Hematopoietic multipotent progenitor cell treated with erythropoietin and hydrocortisone succinate and interleukin-3 and kit ligand, for 6 days (in vitro differentiated cells): ENCODE measurements around the gene SCGB1D2.
"Not testable (repeated sequence)": the region's sequence is repeated elsewhere in the genome, so short reads cannot be mapped to it uniquely, and the experiment has no call there.

Source experiments
- DNase-seq: peaks from one replicate; pipeline ENCODE4 v3.0.0-alpha.2; 2015

Gene SCGB1D2

GRCh38 chr11:62242021-62242420 lies at the start of gene SCGB1D2:
Gene SCGB1D2, plus strand, starts transcription at chr11:62242239. Its CDS starts 69 bp downstream, at chr11:62242308.
- DNase-seq = no peak

GRCh38 chr11:62193952-62194351 lies 48.1 kb upstream of the SCGB1D2 start:
- DNase-seq = peak; percentile 10

DNA sequence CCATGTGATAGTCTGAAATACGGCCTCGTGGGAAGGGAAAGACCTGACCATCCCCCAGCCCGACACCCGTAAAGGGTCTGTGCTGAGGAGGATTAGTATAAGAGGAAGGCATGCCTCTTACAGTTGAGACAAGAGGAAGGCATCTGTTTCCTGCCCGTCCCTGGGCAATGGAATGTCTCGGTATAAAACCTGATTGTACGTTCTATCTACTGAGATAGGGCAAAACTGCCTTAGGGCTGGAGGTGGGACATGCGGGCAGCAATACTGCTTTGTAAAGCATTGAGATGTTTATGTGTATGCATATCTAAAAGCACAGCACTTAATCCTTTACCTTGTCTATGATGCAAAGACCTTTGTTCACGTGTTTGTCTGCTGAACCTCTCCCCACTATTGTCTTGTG lies 47.0 kb upstream of the SCGB1D2 start:
- not testable (repeated sequence) for DNase-seq

GRCh38 chr11:62195945-62196344 lies 46.1 kb upstream of the SCGB1D2 start:
- no peak for DNase-seq

DNA sequence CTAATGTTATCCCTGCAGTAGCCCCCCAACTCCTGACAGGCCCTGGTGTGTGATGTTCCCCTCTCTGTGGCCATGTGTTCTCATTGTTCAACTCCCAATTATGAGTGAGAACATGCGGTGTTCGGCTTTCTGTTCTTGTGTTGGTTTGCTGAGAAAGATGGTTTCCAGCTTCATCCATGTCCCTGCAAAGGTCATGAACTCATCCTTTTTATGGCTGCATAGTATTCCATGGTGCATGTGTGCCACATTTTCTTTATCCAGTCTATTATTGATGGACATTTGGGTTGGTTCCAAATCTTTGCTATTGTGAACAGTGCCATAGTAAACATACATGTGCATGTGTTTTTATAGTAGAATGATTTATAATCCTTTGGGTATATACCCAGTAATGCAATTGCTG lies 44.6 kb upstream of the SCGB1D2 start:
- DNase-seq = not testable (repeated sequence)

- DNase-seq = no peak
Observed at GRCh38 chr11:62201376-62201775, 40.7 kb upstream of the SCGB1D2 start.

- DNase-seq = no peak
Observed at GRCh38 chr11:62202910-62203309, 39.1 kb upstream of the SCGB1D2 start.

- DNase-seq = no peak
Observed at GRCh38 chr11:62204430-62204829, 37.6 kb upstream of the SCGB1D2 start.

- DNase-seq = no peak
Observed at GRCh38 chr11:62205441-62205840, 36.6 kb upstream of the SCGB1D2 start.

GRCh38 chr11:62206276-62207066 lies 35.6 kb upstream of the SCGB1D2 start:
- not testable (repeated sequence) for DNase-seq

- DNase-seq = no peak
Observed at GRCh38 chr11:62208785-62209144, 33.3 kb upstream of the SCGB1D2 start.

- DNase-seq = peak; percentile 65
Observed at GRCh38 chr11:62217191-62217748, 24.8 kb upstream of the SCGB1D2 start.

GRCh38 chr11:62221498-62221897 lies 20.5 kb upstream of the SCGB1D2 start:
- no peak for DNase-seq

DNA sequence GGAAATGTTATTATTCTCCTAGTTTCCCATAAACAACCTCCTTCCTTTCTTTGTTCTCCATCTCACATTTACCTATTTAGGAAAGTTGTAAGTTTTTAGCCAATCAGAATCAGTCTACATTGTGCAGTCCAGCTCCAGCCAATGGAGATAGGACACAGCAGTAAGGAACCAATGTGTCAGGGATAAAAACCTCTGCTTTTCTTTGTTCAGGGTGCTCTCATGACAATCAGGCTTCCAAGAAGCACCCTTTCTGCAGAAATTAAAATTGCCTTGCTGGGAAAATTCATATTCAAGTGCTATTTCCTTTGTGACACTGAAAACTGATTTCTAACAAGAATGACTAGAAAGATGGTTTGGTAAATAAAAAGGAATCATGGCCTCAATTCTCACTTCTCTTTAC lies 18.9 kb upstream of the SCGB1D2 start:
- DNase-seq = peak; percentile 3

DNA sequence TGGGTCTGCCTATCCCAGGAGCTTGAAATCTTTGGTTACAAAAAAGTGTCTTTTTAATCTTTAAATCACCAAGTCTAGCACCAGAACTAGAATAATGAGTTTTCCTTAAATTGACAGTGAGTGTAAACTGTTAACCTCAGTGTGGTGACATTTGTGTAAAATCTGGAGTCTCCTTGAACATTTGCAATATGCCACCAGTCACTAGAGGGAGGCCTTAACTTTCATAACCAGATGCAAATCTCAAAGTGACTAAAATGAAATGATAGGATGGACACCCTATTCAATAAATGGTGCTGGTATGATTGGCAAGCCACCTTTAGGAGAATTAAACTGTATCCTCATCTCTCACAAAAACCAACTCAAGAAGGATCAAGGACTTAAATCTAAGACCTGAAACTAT lies 8.3 kb upstream of the SCGB1D2 start:
- DNase-seq = peak; percentile 4

- no peak for DNase-seq
Observed at GRCh38 chr11:62236187-62236586, 5.9 kb upstream of the SCGB1D2 start.

DNA sequence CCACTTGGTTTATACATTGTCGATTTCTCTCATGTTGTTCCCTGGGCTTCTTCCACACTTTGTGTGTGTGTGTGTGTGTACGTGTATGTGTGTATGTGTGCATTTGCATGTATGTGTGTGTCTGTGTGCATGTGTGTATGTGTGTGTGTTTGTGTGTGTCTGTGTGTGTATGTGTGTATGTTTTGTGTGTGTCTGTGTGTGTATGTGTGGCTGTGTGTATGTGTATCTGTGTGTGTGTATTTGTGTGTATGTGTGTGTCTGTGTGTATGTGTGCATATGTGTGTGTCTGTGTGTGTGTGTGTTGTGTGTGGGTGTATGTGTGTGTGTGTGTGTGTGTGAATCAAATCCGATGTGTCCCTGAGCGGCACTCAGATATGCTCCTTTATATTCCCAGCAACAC lies 4.5 kb upstream of the SCGB1D2 start:
- no peak for DNase-seq

- DNase-seq = no peak
Observed at GRCh38 chr11:62238151-62238550, 3.9 kb upstream of the SCGB1D2 start.

DNA sequence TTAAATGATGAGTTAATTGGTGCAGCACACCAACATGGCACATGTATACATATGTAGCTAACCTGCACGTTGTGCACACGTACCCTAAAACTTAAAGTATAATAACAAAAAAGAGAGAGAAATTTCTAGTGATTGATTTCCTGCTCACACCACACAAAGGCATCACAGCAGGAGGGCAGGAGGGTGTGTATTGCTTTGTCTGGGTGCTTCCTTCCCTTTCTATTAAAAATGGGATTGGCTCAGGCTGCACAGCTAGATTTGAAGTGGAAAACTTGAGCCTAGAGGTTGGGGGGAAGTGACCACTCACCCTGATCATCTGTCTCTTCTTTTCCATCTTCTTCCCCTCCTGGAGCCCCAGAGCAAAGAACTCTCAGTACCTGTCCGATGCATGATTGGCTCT lies 944 bp upstream of the SCGB1D2 start:
- DNase-seq = no peak

DNA sequence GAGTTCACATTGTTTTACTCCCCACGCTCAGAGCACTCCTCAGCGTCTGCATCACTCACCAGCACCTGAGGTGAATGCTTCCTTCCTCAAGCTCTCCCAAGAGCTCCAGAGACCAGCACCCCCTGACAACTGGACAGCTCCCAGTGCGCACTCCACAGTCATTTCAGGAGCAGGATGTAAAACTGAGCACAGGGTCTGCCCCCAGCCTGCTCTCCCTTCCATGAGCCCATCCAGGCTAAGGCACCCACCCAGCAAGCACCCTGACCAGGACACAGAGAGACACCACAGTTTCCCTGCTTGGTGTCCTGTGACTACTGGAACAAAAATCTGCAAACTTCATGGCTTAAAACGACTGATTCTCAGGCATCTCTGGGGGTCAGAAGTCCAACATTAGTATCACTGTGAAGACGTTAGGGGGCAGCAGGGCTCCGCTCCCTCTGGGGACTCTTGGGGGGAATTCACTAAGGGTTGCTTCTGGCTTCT lies 3.3 kb downstream of the SCGB1D2 start:
- DNase-seq = peak; percentile 53

DNA sequence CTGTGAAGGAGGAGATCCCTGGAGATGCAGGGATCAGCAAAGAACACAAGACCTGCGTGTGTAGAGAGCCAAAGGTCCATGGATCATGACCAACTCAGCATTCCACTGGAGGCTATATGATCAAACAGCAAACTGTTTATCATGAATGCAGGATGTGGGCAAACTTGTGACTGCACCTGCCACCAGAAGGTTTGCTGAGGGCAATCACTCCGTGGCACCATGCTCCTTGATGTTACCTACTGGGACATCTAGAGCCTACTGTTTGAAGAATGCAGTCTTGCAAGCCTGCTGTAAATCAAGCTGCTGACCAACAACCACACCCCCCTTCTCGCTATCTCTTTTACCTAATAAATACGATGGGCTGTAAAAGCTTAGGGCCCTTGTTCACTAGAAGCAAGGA lies 9.7 kb downstream of the SCGB1D2 start:
- DNase-seq = no peak

DNA sequence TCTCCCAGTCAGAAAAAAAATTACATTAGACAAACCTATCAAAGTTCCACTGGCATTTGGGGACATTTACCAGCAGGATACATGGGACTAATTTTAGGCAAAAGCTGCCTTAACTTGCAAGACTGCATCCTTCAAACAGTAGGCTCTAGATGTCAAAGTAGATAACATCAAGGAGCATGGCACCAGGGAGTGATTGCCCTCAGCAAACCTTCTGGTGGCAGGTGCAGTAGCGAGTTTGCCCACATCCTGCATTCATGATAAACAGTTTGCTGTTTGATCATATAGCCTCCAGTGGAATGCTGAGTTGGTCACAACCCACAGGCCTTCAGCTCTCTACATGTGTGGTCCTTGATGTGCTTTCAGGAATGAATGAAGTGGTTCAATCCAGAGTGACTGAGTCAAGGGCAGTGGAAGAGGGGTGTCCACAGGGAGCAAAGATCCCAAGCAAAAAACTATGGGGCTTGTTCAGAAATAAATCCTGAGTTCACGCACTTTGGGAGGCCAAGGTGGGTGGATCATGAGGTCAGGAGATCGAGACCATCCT lies 12.0 kb downstream of the SCGB1D2 start:
- DNase-seq = no peak

- no peak for DNase-seq
Observed at GRCh38 chr11:62256281-62256680, 14.2 kb downstream of the SCGB1D2 start.

GRCh38 chr11:62260261-62260953 lies 18.4 kb downstream of the SCGB1D2 start:
- no peak for DNase-seq
